Heart right ventricle (tissue), 16 donors: ENCODE measurements around the gene CDHR5. TPM values are rescaled to one million over a fixed set of nuclear protein-coding genes. Genes with fewer than 3 reads are reported as not detected.
A peak's percentile ranks its signal among the peaks of the same experiment; 100 is the strongest.

ENCODE experiments used
- ATAC-seq, 8 donors: fragments of 200-7000 bp; cut with Tn5 transposase; one replicate each; pipeline ENCODE4 v1.9.1; 2020; ENCODE audit warnings: mild to moderate bottlenecking in 8 of 8, moderate library complexity in 8 of 8, moderate number of reproducible peaks in 1 of 8
- DNase-seq, 2 donors: peaks; one replicate each; pipeline ENCODE4 v3.0.0-alpha.2; 2020
- H3K27ac ChIP-seq, 10 donors: fragments of 200-600 bp; sonication (generic) in 2 of 10; one replicate each; pipeline versions ENCODE4 v1.5.0 to v1.8.0; 2020 to 2022; ENCODE audit warnings: mild to moderate bottlenecking in 3 of 10
- H3K27me3 ChIP-seq, 7 donors: fragments of 200-600 bp; one replicate each; pipeline ENCODE4 v1.8.0; 2021 to 2022; ENCODE audit warnings: mild to moderate bottlenecking in 2 of 7
- H3K36me3 ChIP-seq, 9 donors: fragments of 200-600 bp; sonication (generic) in 1 of 9; one replicate each; pipeline versions ENCODE4 v1.5.0 to v1.8.0; 2020 to 2022; ENCODE audit warnings: mild to moderate bottlenecking in 2 of 9
- H3K4me1 ChIP-seq, 9 donors: fragments of 200-600 bp; sonication (generic) in 1 of 9; one replicate each; pipeline versions ENCODE4 v1.5.0 to v1.8.0; 2020 to 2022; ENCODE audit warnings: mild to moderate bottlenecking in 4 of 9
- H3K4me3 ChIP-seq, 10 donors: fragments of 200-600 bp; sonication (generic) in 2 of 10; one replicate each; pipeline versions ENCODE4 v1.5.0 to v1.8.0; 2020 to 2022; ENCODE audit warnings: mild to moderate bottlenecking in 7 of 10, moderate library complexity in 2 of 10
- H3K9me3 ChIP-seq, 11 donors: fragments of 200-600 bp in 10 of 11; sonication (generic) in 2 of 11; one replicate each; pipeline versions ENCODE4 v1.5.0 to v1.8.0; 2013 to 2022; ENCODE audit warnings: mild to moderate bottlenecking in 2 of 11, control low read depth in 1 of 11, moderate library complexity in 1 of 11
- CTCF ChIP-seq, 9 donors: fragments of 200-600 bp; sonication (generic) in 2 of 9; IDR thresholded peaks; one replicate each; pipeline versions ENCODE4 v1.5.0 to v1.8.0; 2021 to 2022; ENCODE audit warnings: antibody characterized with exemption in 9 of 9, mild to moderate bottlenecking in 5 of 9, moderate library complexity in 1 of 9
- WGBS, 2 donors: extraction: QIAGEN DNeasy Blood & Tissue Kit; methylation state at CpG; one replicate each; pipeline ENCODE4 v1.1.7; 2013; ENCODE audit warnings: inconsistent platforms in 1 of 2; 5-methylcytosine and 5-hydroxymethylcytosine counted together
- intact Hi-C, 10 donors: fragments of 100-400 bp; cut with DNase I; formaldehyde crosslinking; loops; one replicate each; pipeline versions ENCODE4 v1.11.1 to v1.14.2; 2022
- polyA plus RNA-seq, 2 donors: library from polyadenylated mRNA; stranded (reverse); fragments of 200-250 nt; gene quantifications; one replicate each; pipeline ENCODE4 v1.2.3, GENCODE V29; 2013
- total RNA-seq, 10 donors: library from RNA; stranded (reverse); fragmentation: NEBNext Ultra II Directional in 3 of 10; extraction: Animal tissue kit (Norgen Biotek cat#: 25700) in 3 of 10; gene quantifications; one replicate each; pipeline versions ENCODE4 v1.2.1 to v1.2.4, GENCODE V29; 2021 to 2023
- donor health status: Arrhythmogenic right ventricular cardiomyopathy.
- donor health status: ischemic (EF 13 %, LVEDD 7.1; RV severe dilation, severe dysfunction).
- donor health status: healthy with polysubstance abuse.
- donor health status: DM: no; HTN: yes; CAD: no.
- donor health status: DM: no; HTN: no; CAD: no.
- donor health status: ischemic (EF 25% LVEDD 6.9; RV normal size, moderate dysfunction).
- donor health status: ischemic (EF 25% LVEDD 5.7; RV mildly dilated, moderate dysfunction).
- donor health status: healthy.
- donor health status: DM: yes; HTN: yes; CAD: no.
- donor health status: Ischemic cardiomyopathy.
- donor health status: ischemic (EF 35%, LVEDD 5.7; RV mildly dilated, moderate dysfunction).
- donor health status: nonischemic (EF 11% LVEDD 7.7; RV severe dilation, severe dysfunction).
- donor health status: DM: yes; HTN: yes; CAD: no.
- donor health status: PGD.
- donor health status: ischemic (EF 29% LVEDD 5.4; RV normal size, mild dysfunction).
- donor health status: nonischemic (EF 23%, LVEDD 6.1; RV moderate dilation, normal function).

The CDHR5 gene
- total and polyA plus RNA-seq, 12 donors: not detected

DNA sequence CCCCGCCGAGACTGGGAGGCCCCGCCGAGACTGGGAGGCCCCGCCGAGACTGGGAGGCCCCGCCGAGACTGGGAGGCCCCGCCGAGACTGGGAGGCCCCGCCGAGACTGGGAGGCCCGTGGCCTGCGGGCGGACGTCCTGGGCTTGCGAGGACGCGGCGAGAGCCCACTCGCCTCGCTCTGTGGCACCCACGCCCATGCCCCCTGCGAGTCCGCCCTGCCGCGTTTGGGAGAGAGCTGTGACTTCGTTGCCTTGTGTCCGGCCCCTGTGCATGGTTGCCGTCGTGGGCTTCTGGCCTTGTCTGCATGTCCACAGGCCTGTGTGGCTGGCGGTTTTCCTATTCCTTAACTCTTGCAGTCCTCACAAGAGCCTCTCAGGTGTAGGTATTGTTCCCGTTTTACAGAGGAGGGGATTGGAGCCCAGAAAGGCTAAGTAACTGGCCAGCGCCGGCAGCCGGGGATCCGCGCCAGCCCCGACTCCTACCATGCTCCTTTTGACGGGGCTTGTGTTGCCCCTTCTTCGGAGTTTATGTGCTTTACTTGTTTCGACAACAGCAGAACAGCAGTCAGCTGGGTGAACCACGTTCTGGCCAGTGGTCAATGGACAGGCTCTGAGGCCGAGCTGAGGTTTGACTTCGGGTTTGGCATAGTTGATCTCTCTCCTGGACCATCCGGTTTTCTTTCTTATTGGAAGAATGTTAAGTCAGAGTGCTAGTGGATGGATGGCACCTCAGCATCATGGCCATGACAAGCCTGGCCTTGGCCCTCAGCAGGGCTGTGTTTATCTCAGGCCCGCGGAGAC is 47.7 kb downstream of the CDHR5 start:
- 3 to 4% methylated on average over 36 to 40 of the region's 48 CpGs for WGBS, 2 donors
- H3K27ac ChIP-seq: peak overlapping the region in 9 of 10 donors; percentile 28 to 99 (median 94)
- intact Hi-C loops: loop anchor here in 4 of 10 donors (2.0 to 10.0 kb wide), 4 partner anchors 35 to 62 kb away; partner anchors contain the start of gene IRF7 (in 2 of the 4)
- H3K4me1 ChIP-seq: peaks cover 26 to 66% (median 56%) of the 10 kb centered on the region in 9 donors
- TF ChIP-seq CTCF (IDR thresholded peaks at IDR 0.05): no peak
- H3K36me3 ChIP-seq: peaks cover 0 to 10% (median 5%) of the 10 kb centered on the region in 9 donors
- H3K4me3 ChIP-seq: peak overlapping the region; percentile 58 to 98 (median 88)
- DNase-seq (no peak), ATAC-seq (no peak)
- peaks cover 0 to 21% (median 0%) of the 10 kb centered on the region in 7 donors for H3K27me3 ChIP-seq
- no peaks in the 10 kb centered on the region for H3K9me3 ChIP-seq

DNA sequence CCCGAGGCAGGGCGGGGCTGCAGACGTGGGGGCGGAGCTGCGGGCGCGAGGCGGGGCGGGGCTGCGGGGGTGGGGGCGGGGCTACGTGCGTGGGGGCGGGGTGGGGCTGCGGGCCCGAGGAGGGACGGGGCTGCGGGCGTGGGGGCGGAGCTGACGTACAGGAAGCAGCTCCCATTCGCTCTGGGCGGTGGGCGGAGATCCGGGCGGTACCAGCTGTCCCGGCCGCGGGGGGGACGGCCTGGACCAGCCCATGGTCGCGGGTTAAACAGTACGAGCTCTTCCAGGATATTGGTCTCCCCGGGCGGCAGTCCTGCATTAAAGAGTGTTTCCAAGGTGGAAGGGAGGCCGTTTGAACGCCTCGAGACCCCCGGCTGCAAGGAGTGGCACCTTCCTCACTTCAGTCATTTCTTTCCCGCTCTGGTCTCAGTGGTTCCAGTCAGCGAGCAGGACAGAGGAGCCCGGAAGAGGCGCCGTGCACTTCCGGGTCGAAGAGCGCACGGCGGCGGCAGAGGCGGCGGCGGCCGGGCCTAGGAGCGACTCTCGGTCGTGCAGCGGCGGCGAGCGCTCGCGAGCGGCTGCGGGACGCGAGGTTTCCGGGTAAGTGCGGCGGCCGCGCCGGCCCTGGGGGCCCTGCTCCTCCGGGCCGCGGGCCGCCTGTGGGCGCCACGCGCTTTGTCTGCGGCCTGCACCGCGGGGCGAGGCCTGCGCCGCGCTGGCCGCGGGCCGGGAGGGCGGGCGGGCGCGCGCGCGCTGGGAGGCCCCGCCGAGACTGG is 48.6 kb downstream of the CDHR5 start, which contains the start of gene PHRF1:
TSS of gene PHRF1 (plus strand) at position 475 of the 773 bp plus-strand sequence. CDS start 5,043 bp downstream, outside the sequence.
- Histone ChIP-seq H3K9me3 (no peaks in the 10 kb centered on the region), H3K4me3 (peak within 1 kb of the TSS; percentile 67 to 99 (median 88)), H3K4me1 (peaks cover 26 to 57% (median 54%) of the 10 kb centered on the region in 9 donors), H3K27me3 (peaks cover 0 to 21% (median 0%) of the 10 kb centered on the region in 7 donors), H3K36me3 (peaks cover 0 to 5% (median 0%) of the 10 kb centered on the region in 9 donors), H3K27ac (peak within 1 kb of the TSS; percentile 84 to 99 (median 94))
- intact Hi-C loops: loop anchor here in 4 of 10 donors (2.0 to 10.0 kb wide), 4 partner anchors 36 to 61 kb away; partner anchors contain the start of gene IRF7 (in 2 of the 4)
- peak; percentile 92 to 98 (median 96) for ATAC-seq
- TF ChIP-seq CTCF (IDR thresholded peaks at IDR 0.05): no peak
- peak; percentile 95 to 96 for DNase-seq
- WGBS, 2 donors: 0 to 1% methylated on average over 63 to 90 of the region's 99 CpGs

DNA sequence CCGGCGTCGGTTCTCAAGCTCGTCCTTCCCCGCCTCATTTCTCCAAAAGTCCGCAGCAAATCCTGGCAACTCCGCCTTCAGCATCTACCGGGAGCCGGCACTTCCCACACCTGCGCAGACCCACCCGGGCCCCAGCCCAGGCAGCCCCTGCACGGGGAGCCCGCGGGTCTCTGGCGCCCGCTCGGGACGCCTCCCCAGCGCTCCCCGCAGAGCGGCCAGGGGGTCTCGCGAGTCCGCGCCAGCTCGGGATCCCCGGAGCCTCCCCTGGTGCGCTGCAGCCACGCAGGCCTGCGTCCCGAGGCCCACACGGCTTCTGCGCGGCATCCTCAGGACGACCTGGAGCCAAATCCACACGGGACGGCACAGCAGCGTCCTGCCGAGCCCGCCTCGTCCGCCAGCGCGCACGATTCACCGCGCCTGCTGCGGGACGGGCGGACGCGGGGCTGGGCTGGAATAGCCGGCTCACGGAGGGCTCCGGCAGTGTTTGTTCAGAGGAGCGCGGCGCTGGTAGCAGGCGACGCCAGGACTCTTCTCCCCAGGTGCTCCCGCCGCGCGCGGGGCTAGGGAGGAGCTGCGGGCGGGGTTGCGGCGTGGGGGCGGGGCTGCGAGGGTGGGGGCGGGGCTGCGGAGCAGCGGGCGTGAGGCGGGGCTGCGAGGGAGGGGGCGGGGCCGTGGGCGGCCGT is 49.3 kb downstream of the CDHR5 start:
- intact Hi-C loops: loop anchor here in 3 of 10 donors (5.0 to 10.0 kb wide), 3 partner anchors 37 to 61 kb away; partner anchors contain the start of gene IRF7 (in 1 of the 3)
- TF ChIP-seq CTCF (IDR thresholded peaks at IDR 0.05): no peak
- peaks cover 23 to 52% (median 48%) of the 10 kb centered on the region in 9 donors for H3K4me1 ChIP-seq
- H3K27ac ChIP-seq: peak overlapping the region in 9 of 10 donors; percentile 14 to 67 (median 44)
- peak overlapping the region; percentile 51 to 99 (median 67) for H3K4me3 ChIP-seq
- peaks cover 0 to 21% (median 0%) of the 10 kb centered on the region in 7 donors for H3K27me3 ChIP-seq
- H3K36me3 ChIP-seq: peaks cover 0 to 5% (median 0%) of the 10 kb centered on the region in 9 donors
- DNase-seq: no peak
- no peaks in the 10 kb centered on the region for H3K9me3 ChIP-seq
- WGBS, 2 donors: 0 to 1% methylated on average over 60 to 75 of the region's 81 CpGs
- ATAC-seq: peak in 6 of 8 donors; percentile 1 to 72 (median 46)
